Measurements from ENCODE around the gene VAV1.
"Not testable (repeated sequence)": the region's sequence is repeated elsewhere in the genome, so short reads cannot be mapped to it uniquely, and the experiment has no call there.

The VAV1 gene

GRCh38 chr19:6791237-6791636 is 18.7 kb downstream of the VAV1 start:
- no peak for DNase-seq

GRCh38 chr19:6793411-6793810 is 20.9 kb downstream of the VAV1 start:
- no peak for DNase-seq

GRCh38 chr19:6793973-6794372 is 21.5 kb downstream of the VAV1 start:
- no peak for DNase-seq

GRCh38 chr19:6794686-6795431 is 22.4 kb downstream of the VAV1 start:
- no peak for DNase-seq

GRCh38 chr19:6796278-6796677 is 23.8 kb downstream of the VAV1 start:
- no peak for DNase-seq

- DNase-seq, result no peak
Observed at GRCh38 chr19:6797646-6798045, 25.1 kb downstream of the VAV1 start.

GRCh38 chr19:6800160-6800790 is 27.8 kb downstream of the VAV1 start:
- not testable (repeated sequence) for DNase-seq

GRCh38 chr19:6800991-6801484 is 28.5 kb downstream of the VAV1 start:
- no peak for DNase-seq

- peak; percentile 40 for DNase-seq
Observed at GRCh38 chr19:6801485-6802086, 29.1 kb downstream of the VAV1 start.

GRCh38 chr19:6802336-6803035 is 30.0 kb downstream of the VAV1 start:
- DNase-seq, result no peak

GRCh38 chr19:6803036-6803404 is 30.5 kb downstream of the VAV1 start:
- DNase-seq, result no peak

- no peak for DNase-seq
Observed at GRCh38 chr19:6806488-6806887, 34.0 kb downstream of the VAV1 start.

- DNase-seq, result no peak
Observed at GRCh38 chr19:6807291-6807690, 34.8 kb downstream of the VAV1 start.

GRCh38 chr19:6808494-6808893 is 36.0 kb downstream of the VAV1 start:
- no peak for DNase-seq

GRCh38 chr19:6809262-6809661 is 36.8 kb downstream of the VAV1 start:
- no peak for DNase-seq

- no peak for DNase-seq
Observed at GRCh38 chr19:6811378-6811777, 38.9 kb downstream of the VAV1 start.

GRCh38 chr19:6811906-6812305 is 39.4 kb downstream of the VAV1 start:
- DNase-seq, result no peak

GRCh38 chr19:6812612-6813011 is 40.1 kb downstream of the VAV1 start:
- DNase-seq, result no peak

- no peak for DNase-seq
Observed at GRCh38 chr19:6813659-6814058, 41.2 kb downstream of the VAV1 start.

GRCh38 chr19:6817179-6817578 is 44.7 kb downstream of the VAV1 start:
- DNase-seq, result no peak

GRCh38 chr19:6818246-6818645 is 45.7 kb downstream of the VAV1 start:
- DNase-seq, result no peak

GRCh38 chr19:6819323-6819722 is 46.8 kb downstream of the VAV1 start:
- no peak for DNase-seq

- no peak for DNase-seq
Observed at GRCh38 chr19:6820237-6820636, 47.7 kb downstream of the VAV1 start.

Data from left hindlimb (tissue), 1 donor.